HT1080 (cell line): Measurements from ENCODE around the gene TSPAN2. TPM values are rescaled to one million over a fixed set of nuclear protein-coding genes. Genes with fewer than 3 reads are reported as not detected.
A peak's percentile ranks its signal among the peaks of the same experiment; 100 is the strongest.

Experiments
- DNase-seq: peaks from one replicate; pipeline ENCODE4 v3.0.0-alpha.2; 2015; ENCODE audit warnings: low read depth
- total RNA-seq: library from RNA; depleted of rRNA; stranded (reverse); fragments of >200 nt; shearing (Covaris generic); gene quantifications from 2 replicates; pipeline ENCODE4 v1.2.3, GENCODE V29; 2014

TSPAN2 gene
- total RNA-seq, 1 experiment from 2014 or later, result 0.59 TPM

DNA sequence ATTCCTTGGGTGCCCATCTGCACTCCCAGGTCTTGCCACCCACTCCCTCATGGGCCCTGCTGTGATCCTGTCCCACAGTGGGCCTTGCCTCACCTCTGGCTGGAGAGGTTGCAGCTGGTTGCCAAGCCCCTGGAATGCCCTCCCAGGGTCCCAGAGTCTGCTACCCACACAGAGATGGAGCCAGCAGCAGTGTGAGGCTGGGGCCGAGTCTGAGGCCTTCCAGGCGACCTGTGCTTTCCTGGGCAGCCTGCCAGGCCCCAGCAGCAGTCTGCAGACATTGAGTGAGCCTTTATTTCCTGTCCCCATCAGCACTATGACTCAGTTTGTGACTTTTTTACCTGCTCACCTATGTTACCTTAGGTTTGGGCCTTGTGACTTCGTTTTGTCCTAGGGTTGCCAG lies 25.0 kb upstream of the TSPAN2 start:
- peak; percentile 41 for DNase-seq

GRCh38 chr1:115113766-115114165 lies 24.5 kb upstream of the TSPAN2 start:
- DNase-seq, result no peak

DNA sequence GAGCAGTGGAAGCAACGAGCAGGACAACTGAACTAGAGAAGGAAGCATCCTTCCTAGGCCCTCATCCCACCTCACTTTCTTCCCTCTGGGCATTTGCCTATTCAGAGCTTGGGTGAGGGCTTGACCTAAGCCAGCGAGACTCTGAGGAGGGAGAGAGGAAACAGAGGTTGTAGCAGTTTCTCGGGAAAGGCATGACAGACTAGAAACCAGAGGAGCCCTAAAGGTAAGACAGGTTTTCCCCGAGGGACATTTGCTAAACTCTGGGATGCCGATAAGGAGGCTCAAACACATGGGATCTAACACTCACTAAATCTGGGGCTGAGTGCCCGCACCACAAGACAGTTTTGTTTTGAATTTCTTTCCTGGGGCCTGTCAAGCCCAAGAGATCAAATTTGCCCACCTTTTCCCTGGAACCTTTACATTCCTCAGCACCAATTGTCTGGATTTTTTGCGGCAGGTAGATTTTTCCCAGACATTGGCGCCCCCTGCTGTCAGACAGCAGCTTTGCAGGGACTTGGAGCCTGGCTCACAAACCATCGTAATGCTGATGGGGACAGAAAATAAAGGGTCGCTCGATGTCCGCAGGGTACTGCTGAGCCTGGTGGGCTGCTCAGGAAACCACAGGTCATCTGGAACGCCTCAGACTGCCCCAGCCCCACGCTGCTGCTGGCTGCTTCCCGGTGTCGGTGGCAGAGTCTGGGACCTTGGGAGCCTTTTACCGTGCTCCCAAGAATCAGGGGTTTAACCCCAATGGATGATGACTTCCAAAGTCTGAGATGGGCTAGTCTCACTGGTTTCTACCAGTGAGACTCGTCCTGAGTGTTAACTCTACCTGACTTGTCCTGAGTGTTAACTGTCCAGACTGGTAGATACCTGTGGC lies 23.4 kb upstream of the TSPAN2 start:
- peak; percentile 37 for DNase-seq

- no peak for DNase-seq
Observed at GRCh38 chr1:115107516-115108260, 18.4 kb upstream of the TSPAN2 start.

DNA sequence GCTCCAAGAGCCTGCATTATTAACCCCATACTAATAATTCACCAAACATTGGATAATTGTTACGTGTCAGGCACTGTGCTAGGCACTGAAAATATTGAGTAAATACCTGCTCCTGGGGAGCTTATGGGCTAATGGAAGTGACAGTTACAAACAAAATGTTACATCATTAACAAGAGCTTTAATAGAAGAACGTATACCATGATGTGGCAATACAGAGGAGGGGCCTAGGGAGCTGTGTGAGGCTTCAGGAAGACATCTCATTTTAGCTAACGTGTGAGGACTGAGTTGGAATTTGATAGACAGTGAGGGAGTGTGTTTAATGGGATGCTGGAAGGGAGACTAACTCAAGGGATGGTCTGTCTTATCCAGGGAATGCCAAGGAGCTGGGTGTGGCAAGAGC lies 16.5 kb upstream of the TSPAN2 start:
- DNase-seq, result no peak

- no peak for DNase-seq
Observed at GRCh38 chr1:115099693-115100050, 10.4 kb upstream of the TSPAN2 start.

DNA sequence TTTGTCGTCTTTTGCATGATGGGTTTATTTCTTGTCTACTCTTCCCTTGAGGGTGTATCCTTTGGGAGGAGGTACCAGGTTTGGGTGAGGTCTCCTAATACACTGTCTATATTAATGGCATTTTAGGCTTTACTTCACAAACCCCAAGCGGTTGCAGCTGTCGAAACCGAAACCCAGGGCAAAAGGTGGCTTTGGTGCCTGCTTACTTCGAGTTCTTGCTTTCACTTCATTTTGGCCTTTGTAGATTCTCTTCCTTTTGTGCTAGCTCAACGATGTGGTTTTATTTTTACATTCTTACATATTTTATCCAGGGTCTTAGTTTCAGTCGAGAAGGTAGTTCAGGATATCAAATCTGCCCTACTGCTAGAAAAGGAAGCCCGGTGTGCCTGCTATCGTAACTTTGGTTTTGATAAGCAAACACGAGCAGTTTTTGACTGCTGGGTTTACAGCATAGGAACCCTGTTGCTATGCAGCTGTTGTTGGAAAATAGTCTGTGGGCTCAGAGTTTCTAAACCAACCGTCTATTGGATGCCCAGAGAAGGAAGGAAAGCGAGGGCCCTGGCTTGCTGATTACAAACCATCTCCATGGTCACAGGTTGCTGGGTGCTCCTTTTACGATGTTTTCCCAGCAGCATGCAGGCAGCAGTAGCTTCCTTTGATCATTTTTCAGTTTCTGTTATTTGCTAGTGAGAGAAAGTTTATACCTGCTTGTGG lies 9.8 kb upstream of the TSPAN2 start:
- peak; percentile 69 for DNase-seq

DNA sequence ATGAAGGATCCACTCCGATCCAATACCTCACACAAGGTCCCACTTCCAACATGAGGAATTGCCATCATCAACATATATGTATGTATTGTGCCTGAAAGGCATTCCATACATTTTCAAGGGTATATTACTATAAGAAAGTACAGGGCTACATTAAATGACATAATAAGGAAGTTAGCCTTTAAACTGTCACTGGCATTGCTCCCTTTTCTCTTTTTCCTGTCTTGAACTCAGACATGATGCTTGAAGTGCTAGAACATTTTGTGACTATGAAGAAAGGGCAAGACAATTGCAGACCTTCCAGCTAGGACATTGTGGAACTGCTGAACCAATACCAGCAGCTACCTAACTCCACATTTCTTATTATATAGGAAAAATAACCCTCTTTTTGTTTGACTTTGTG lies 2.9 kb upstream of the TSPAN2 start:
- DNase-seq, result no peak

DNA sequence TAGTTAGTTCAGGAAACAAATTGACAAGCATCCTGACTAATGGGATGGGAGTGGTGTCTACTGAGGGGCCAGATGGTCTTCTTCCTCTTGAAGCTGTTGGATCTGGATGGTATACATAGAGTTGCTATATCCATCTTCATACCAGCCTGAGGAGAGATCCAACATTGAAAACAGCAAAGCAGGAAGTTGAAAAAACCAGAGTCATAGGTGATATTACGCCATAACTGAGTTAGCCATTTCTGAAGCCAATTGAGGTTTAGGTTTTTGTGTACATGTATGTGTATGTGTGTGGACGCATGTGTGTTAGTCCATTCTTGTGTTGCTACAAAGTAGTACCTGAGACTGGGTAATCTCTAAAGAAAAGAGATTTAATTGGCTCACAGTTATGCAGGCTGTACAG lies 2.3 kb upstream of the TSPAN2 start:
- DNase-seq, result no peak

GRCh38 chr1:115090956-115091355 lies 1.7 kb upstream of the TSPAN2 start:
- DNase-seq, result no peak

DNA sequence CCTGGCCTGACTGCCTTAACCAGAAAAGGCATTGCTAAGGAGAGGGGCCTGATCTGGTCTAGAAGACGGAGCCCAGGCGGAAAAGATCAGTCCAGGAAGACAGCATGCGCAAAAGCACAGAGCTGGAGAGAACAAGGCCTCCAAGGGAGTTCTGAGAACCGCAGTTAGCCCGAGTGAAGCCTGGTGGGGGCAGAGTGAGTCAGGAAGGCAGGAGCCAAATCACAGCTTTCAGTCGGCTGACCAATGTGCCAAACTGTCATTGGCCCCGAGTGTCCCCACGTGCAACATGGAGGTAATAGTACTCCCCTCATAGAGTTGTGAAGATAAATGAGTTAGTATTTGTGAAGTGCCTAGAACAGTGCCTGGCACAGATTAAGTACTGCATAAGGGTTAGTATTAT lies 1.2 kb upstream of the TSPAN2 start:
- DNase-seq, result no peak

DNA sequence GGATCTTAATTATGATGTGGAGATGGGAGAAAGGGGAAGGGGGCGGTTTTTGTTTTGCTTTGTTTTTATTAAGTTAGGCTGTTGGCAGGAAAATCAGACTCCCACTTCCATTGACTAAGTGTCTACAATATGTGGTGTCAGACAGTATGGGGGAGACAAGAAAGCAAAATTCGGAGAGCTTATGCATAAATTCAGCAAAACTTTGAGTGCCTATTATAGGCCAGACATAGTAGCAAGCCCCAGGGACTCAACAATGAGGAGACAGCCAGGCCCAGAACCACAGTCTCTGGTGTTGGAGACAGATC lies 835 bp upstream of the TSPAN2 start:
- no peak for DNase-seq

DNA sequence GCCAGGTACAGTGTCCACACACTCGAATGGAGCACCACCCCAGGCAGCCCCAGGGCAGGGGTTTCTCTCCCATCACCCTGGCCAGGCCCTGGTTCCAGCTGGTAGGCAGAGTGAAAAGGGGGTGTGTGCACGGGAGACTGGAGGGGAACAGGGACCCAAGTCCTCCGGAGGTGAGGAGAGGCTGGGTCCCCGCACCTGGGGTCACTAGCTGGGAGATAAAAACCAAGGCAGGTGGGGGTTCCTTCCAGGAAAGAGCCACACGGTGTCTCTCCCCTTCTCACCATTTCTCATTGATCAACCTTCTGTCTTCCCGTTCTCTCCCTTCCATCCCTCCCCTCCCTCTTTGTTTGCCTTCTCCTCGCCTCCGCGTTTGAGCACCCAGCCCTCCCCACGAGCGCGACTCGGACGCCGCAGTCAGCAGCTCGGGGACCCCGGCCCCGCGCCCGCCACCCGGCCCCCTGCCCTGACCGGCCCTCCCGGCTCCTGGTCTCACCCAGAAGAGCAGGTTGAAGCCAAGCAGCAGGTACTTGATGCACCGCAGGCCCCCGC lies 358 bp downstream of the TSPAN2 start:
- DNase-seq, result no peak

DNA sequence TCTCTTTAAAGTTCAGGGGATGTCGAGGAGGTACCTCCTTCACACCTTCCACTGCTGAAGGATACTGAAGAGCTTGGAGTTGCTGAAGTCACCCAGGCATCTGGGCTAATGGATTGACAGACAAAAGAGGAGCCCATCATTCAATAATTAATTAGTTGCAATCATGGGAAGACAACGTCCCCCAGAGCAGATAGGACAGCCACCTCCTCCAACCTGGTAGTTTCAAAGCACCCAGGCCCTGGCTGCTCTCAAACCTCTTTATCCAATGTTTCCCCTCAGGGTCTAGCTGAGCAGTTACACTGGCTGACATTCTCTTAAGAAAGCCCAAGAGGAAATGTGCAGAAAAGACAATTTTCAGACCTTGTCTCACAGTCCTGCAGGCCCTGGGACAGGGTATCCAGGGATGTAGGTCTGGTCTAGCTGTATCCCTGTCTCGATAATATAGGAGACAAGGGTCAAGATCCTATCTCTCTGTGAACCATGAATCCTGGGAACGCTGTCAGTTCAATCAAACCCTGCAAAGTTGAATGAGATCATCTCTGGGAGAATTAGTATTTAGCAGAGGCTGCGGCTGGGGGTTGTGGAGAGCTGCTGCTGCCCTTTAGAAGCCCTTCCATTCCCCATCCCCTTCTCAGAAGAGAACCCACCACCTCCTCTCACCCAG lies 1.1 kb downstream of the TSPAN2 start:
- DNase-seq, result no peak

- no peak for DNase-seq
Observed at GRCh38 chr1:115086176-115086830, 3.0 kb downstream of the TSPAN2 start.

- no peak for DNase-seq
Observed at GRCh38 chr1:115084902-115085511, 4.3 kb downstream of the TSPAN2 start.

GRCh38 chr1:115082949-115083348 lies 6.4 kb downstream of the TSPAN2 start:
- no peak for DNase-seq

GRCh38 chr1:115078708-115079107 lies 10.6 kb downstream of the TSPAN2 start:
- no peak for DNase-seq

- DNase-seq, result no peak
Observed at GRCh38 chr1:115077984-115078330, 11.3 kb downstream of the TSPAN2 start.

GRCh38 chr1:115077286-115077983 lies 11.9 kb downstream of the TSPAN2 start:
- no peak for DNase-seq
